HG03432 (cell line): Measurements from ENCODE around the gene RTCB.
"Not testable (repeated sequence)": the region's sequence is repeated elsewhere in the genome, so short reads cannot be mapped to it uniquely, and the experiment has no call there.

Experiments used
- ATAC-seq: cut with Tn5 transposase; IDR thresholded peaks from one replicate; pipeline ENCODE4 v1.9.1; 2021; ENCODE audit warnings: mild to moderate bottlenecking, moderate library complexity; ENCODE audit not compliant: unreplicated experiment

RTCB gene

DNA sequence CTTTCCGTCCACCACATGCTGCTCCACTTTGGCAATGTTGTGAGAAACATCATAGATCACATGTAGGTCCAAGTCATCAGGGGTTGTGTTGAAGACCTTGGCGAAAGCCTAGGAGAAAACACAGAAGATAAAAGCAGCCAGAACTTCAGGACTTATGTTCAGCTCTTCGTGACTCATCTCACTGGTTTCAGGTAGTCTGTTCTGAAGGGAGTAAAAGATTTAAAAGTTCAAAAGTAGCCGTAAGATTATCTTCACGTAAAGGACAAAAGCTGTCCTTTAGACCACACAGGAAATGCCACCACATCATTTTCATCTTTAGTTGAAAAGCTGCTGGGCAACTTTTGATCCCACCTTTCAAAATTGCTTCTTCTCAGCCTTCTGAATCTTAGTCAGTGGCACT is 16.9 kb downstream of the RTCB start:
- ATAC-seq, result no peak

DNA sequence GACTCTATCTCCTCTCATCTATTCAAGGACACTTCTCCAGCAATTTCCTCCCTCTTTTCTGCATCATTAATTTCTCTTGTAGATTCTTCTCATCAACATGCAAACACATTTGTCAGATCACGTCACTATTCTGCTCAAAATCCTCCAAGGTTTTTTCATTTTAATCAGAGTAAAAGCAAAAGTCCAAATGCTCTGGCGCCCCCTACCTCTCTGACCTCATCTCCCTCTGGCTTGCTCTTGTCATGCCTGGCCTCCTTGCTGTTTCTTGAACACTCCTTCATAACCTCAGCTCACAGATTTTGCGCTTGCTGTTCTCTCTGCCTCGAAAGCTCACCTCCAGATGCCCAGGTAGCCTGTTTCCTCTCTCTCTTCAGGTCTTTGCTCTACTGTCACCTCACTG is 22.4 kb downstream of the RTCB start:
- ATAC-seq, result no peak

DNA sequence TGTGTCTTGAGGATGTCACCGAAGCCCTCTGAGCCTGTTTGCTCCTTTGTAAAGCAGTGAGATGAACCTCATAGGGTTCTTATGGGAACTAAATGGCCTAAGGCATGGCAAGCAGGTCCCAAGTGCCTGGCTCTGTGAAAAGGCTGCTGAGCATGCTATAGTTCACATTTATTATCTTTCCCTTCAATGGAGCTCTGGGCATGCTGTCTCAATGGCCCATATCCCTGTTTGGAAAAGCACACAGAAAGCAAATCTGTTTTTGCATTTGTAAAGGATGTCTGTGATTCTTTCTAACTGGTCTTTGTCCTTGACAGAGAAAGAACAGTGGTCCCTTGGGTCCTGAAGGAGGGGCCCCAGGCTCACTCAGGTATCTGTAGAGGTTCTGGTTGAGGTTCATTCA is 26.4 kb downstream of the RTCB start:
- no peak for ATAC-seq

DNA sequence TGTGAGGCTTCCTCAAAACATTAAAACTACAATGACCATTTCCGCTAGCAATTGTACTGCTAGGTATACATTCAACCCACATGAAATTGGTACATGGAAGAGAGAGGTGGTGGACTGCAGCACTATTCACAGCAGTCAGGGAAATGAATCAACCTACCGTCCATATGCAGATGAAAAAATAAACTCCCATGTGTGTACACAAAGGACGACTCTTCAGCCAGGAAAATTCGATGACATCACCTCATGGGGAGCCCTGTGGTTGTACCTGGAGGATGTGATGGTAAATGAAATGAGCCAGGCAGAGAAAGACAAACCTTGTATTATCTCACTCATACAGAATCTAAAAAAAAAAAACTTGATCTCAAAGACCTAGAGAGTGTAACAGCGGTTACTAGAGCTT is 31.1 kb downstream of the RTCB start:
- no peak for ATAC-seq

DNA sequence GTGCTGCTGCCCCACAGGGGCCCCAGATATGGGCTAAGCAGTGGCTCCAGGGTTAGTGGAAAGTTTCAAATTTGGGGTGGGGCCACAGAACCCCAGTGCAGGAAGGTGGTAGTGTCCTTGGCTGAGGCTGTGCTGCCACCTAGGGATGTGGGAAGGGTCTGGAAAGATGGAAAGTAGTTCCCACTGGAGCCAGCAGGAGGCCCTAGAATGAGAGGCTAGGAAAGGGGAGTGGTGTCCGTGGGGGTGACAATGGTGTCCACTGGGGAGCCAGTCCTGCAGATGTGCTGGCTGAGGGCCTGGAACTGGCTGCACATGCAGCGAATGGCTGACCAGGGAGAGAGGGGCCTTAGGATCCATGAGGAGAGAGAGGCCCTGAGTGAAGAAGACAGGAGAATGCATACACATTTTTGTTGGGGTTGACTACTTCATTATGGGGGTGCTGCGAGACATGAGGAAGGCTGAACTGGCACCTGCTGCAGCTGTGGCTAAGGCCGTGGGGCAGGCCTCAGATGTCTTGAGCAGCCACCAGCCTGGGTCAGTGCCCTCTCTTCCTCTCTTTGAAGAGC is 33.3 kb downstream of the RTCB start:
- ATAC-seq, result no peak

DNA sequence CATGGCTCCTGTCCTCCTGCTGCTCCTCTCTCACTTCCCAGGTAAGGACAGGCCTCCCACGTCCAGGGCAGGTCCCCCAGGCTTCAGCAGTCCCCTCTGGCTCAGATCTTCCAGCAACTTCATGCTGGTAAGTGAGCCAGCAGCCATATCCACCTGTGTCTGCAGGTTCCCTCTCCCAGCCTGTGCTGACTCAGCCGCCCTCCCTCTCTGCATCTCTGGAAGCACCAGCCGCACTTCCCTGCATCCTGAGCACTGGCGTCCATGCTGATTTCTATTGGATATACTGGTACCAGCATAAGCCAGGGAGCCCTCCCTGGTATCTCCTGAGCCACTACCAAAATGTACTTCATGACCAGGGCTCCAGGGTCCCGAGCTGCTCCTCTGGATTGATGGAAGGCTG is 35.4 kb downstream of the RTCB start:
- no peak for ATAC-seq

DNA sequence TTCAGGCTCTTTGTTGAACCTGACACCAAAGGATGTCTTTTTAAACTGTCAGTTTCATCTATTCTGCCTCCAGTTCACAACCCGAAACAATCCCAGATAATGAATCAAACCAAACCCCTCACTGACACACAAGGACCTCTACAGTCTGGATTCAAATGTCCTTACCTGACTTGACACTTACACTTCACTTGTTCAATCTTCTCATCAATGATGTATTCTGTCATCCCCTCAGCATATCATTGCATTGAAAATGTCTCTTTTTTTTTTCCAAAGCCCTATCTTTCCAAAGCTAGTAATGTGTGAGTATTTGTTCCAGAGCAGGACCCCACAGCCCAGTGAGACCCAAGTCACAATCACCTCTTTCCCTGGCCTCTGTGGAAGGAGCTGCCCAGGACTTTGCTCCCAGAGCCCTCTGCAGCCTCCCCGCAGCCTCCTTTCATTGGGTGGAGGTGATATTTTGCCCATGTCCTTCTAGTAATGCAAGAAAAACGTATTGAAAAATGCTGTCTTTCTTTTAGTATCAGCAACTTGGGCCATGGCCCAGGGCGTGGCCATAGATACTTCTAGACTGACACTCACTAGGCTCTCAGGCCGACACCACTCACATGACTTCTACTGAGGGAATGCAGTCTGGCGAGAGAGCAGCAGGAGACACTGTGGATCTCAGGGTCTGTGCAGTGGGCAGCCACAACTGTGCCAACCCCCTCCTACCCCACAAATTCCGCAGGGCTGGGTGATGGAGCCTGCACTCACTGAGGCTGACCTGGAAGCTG is 36.2 kb downstream of the RTCB start:
- no peak for ATAC-seq

DNA sequence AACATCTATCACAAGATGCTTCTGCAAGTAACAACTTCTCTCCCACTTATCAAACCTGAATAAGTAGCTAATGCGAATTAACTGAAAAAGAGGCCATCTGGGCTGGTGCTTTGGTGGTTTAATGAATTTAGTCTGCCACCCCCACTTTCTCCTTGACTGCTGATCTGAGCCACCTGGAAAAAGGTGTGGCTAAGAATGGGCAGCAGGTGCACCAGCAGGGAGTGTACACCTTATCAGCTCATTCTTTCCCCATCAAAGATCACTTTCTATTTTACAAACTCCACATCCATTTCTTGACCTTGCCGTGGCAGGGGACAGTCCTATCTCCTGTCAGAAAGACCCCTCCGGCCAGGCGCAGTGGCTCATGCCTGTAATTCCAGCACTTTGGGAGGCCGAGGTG is 47.8 kb downstream of the RTCB start:
- no peak for ATAC-seq

DNA sequence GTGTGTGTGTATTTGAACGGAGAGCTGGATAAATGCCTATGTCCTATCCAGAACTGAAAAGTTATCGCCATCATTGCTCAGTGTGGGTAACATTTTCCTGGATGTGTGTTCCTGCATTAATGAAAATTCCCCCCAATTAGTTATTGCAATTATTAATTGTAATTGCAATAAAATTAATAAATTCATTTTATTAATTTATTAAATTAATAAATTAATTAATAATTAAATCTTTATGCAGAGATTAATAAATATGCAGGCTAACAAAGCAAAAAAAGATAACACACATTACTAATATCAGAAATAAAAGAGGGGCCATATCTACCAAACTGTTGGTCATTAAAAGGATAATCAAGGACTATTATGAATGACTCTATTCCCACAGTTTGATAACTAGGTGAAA is 50.8 kb downstream of the RTCB start:
- ATAC-seq, result no peak

DNA sequence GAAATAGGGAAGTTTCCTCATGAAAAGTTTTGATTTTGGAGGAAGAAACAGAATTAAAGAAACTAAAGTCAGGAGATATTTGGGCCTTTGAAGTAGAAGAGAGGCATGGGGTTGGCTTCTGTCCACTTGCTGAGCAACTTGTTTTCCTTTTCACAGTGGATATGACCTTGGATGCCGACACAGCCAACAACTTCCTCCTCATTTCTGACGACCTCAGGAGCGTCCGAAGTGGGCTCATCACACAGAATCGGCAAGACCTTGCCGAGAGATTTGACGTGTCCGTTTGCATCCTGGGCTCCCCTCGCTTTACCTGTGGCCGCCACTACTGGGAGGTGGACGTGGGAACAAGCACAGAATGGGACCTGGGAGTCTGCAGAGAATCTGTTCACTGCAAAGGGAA is 52.0 kb downstream of the RTCB start:
- not testable (repeated sequence) for ATAC-seq

DNA sequence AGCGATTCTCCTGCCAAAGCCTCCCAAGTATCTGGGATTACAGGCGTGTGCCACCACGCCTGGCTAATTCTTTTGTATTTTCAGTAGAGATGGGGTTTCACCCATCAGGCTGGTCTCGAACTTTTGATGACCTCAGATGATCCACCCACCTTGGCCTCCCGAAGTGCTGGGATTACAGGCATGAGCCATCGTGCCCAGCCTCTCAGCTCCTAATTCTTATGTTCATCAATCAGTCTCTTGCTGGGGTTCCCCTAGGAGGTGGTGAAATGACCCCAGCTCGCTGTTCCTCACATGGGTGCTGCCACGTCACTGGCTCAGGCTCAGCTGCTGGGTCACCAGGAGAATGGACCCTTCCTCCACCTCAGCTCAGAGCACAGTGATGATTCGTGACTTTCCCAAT is 54.5 kb downstream of the RTCB start, which contains the start of gene RFPL3:
Gene RFPL3, plus strand, starts transcription at position 301 of the 400 bp plus-strand sequence. CDS start 205 bp downstream, outside the sequence.
- ATAC-seq, result not testable (repeated sequence)

DNA sequence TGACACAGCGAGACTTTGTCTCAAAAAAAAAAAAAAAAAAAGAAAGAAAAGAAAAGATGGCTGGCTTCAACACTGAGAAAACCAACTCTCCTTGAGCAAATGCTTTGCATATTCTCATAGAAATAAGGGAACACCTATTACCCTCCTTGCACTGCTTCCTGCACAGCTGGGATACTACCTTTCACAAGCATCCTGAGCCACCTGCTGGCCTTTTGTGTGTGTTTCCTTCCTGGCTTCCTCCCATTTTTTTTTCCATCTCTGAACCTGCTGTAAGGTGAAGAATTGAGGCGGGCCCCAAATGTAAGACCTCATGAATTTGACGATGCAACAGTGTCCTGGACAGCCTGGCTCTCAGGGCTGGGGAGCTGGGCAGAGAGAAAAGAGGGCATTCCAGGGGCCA is 56.3 kb downstream of the RTCB start:
- ATAC-seq, result no peak

DNA sequence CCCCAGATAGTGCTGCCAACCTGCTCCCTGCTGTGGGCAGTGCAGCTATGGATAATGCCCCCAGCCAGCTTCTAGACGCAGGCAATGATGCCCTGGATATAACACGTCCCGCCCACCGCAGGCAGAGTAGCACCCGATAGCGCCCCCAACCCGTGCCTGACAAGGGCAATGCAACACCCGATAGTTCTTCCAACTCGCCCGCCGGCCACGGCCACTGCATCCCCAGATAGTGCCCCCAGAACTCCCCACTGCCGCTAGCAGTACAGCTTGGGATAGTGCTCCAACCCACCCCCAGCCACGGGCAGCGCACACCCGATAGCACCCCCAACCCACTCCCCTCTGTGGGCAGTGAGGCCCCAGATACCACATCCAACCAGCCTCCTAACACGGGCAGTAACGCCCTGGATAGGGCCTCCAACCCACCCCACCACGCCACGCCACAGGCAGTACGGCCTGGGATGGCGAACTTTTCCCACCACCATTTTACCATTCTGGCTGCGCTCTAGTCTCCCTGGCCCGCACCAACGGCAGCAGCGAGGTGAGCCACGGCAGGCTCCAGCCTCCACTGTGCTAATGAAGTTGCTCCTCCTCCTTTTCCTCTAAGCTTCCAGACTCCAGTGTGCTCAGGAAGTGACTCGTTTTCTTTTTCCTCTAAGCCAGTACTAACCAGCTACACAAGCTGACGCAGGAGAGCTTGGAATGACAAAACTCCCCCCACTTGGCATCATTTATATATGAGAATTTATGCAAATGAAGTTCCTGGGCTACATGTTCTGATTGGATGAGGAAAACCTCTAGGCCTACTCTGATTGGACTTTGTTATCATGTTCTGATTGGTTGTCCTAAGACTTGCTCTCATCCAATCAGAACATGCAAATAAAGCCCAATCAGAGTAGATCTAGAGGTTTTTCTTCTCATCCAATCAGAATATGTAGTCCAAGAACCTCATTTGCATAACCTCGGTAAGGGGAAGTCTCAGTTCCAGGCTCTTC is 57.4 kb downstream of the RTCB start:
- no peak for ATAC-seq

DNA sequence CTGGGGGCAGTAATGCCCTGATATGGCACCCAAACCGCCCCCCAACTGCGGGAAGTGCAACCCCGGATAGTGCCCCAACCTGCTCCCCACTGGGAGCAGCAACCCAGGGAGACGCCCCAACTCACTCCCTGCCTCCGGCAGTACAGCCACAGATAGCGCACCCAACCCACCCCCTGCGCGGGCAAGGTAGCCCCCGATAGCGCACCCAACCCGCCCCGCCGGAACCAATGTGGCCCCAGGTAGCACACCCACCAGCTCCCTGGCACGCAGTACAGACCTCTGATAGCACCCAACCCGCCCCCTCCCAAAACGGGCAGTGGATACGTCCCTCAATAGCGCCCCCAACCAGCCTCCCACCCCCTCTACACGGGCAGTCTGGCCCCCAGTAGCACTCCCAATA is 58.2 kb downstream of the RTCB start:
- ATAC-seq, result no peak

DNA sequence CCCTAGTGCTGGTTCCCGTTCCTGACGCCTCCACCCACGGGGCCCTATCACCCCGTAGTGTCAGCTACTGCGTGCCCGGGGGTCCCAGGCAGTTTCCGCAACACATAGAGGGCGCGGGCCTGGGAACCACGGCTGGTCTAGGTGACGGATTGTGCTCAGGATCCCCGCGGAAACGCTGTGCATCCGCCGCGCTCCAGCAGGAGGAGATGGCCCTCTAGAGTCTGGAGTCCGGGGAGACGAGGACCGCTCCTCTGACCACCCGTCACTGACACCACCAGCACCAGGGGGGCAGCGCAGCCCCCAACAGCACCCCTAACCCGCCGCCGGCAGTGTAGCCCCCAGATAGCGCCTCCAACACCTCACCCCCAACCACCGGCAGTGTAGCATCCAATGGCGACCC is 58.8 kb downstream of the RTCB start:
- no peak for ATAC-seq

DNA sequence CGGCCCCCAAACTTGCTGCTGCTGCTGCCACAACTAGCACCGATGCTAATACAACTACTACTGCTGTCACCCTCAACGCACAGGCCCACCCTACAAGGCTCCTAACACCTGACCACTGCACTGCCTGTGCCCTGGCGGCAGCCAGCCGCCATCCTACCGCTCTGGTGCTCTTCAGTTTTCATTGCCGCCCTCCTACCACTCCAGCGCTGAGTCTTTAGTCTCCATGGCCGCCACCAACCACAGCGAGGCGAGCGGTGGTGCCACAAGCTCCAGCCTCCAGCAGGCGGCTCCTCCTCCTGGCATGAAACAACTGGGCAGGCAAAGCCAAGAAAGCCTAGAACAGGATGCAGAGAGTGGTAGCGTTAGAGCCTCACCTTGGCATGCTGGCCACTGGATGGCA is 59.4 kb downstream of the RTCB start:
- ATAC-seq, result no peak

DNA sequence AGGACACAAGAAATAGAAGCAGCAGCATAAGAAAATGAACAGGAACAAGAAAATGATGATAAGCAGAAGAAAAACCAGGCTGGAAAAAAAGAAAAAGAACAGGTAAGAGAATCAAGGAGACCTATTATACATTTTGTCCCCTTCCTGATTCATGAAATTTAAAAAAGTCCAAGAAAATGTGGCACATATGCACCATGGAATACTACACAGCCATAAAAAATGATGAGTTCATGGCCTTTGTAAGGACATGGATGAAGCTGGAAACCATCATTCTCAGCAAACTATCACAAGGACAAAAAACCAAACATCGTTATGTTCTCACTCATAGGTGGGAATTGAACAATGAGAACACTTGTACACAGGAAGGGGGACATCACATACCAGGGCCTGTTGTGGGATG is 60.2 kb downstream of the RTCB start:
- ATAC-seq, result not testable (repeated sequence)

DNA sequence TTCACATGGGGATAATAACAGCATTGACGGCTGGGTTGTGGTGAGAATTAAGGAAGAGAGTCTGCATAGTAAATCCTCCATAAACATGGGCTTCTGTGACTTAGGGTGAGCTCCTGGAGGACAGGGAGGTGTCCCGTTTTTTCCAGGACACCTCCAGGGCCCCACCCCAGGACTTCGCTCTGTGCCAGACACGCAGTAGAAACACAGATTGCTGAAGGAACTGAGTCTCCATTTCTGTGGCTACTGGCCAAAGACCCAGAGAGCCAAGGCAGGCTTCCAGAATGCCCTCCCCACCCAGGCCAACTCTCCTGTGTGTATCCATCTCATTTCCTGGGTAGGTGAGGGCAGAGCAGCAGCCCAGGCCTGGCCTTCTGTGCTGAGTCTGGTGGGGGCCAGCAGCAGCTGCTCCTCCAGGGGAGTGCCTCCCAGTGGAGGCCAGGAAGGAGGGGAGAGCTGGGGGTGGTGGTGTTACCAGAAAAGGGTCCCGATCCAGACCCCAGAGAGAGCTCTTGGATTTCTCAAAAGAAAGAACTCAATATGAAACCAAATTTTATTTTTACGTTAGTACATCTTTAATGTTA is 63.9 kb downstream of the RTCB start:
- no peak for ATAC-seq

DNA sequence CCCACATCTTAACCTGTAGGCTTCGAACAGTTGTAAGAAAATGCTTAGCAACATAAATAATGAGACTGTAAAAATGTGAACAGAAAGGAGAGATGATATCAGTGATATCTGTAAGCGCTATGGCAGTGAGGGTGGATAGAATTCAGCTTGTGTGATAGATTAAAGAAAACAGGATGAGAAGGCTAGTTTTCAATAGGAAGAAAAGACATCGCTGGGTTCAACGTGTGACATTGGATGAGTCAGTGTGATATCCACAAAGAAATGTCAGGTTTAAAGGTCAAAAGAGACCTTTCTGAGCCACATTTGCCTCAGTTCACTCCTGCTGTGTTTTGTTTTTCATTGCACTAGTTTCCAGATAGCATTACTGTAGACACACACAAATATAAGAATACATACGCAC is 68.1 kb downstream of the RTCB start:
- ATAC-seq, result no peak

DNA sequence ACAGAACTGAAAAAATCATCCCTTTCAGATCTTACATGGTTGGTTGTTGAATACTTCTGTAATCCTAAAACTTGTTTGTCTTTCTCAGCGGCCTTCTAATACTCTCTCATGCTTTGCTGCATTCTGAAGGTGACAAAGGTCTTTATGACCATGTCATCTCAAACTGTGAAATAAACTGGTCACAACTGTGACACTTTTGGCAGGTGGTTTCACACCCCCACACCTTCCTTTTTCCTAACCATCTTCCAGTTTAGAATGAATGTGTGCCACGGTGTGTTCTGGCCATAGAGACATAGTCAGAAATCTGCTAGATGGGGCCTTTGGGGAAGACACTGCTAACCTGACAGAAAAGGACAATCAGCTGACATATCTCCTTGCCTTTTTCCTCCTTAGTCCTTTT is 69.1 kb downstream of the RTCB start:
- no peak for ATAC-seq

DNA sequence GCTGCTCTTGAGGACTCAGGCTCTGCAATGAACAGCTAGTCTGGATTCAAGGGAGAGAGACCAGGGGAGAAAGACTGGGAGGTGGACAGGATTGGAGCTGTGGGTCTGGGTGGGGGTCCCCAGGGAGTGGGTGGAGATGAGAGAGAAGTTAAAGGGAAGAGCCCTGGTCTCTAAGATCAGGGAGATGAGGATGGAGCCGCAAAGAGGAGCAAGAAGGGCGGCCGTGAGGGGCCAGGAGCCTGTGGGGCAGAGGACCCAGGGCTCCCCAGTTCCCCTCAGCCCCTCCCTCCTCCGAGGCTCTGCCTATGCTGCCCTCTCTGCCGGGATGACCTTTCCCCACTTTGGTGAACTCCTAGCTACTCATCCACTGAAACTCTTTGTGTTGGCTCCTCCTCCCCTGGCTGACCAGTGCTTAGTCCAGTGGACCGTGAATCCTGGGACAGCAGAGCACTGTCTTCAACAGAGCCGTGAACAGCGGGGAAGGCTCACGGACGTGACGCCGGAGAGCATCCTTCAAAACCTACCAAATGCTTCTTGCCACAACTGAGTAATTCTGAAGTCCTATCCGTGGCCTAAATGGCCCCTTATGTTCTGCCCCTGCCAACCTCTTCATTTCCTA is 70.8 kb downstream of the RTCB start:
- no peak for ATAC-seq
